ENCODE measurements around the gene CRB2.

CRB2 gene

GRCh38 chr9:123417289-123418051 lies 61.5 kb downstream of the CRB2 start:
- no peaks in the 10 kb centered on the region for H3K4me1 Mint-ChIP-seq (ENCODE audit: low read depth)
- no peaks in the 10 kb centered on the region for H3K9me3 Mint-ChIP-seq
- H3K4me3 Mint-ChIP-seq = no peak overlapping the region
- no peak overlapping the region for H3K27ac Mint-ChIP-seq
- no peaks in the 10 kb centered on the region for H3K27me3 Mint-ChIP-seq (ENCODE audit: low read depth)
- no peaks in the 10 kb centered on the region for H3K36me3 Mint-ChIP-seq (ENCODE audit: low read depth)

GRCh38 chr9:123418052-123418430 lies 62.0 kb downstream of the CRB2 start:
- H3K36me3 Mint-ChIP-seq (ENCODE audit: low read depth) = no peaks in the 10 kb centered on the region
- no peaks in the 10 kb centered on the region for H3K9me3 Mint-ChIP-seq
- no peak overlapping the region for H3K27ac Mint-ChIP-seq
- no peaks in the 10 kb centered on the region for H3K4me1 Mint-ChIP-seq (ENCODE audit: low read depth)
- no peak overlapping the region for H3K4me3 Mint-ChIP-seq
- no peaks in the 10 kb centered on the region for H3K27me3 Mint-ChIP-seq (ENCODE audit: low read depth)

GRCh38 chr9:123418506-123418905 lies 62.5 kb downstream of the CRB2 start:
- Mint-ChIP-seq H3K9me3 (no peaks in the 10 kb centered on the region), H3K27me3 (ENCODE audit: low read depth) (no peaks in the 10 kb centered on the region), H3K27ac (no peak overlapping the region), H3K4me3 (no peak overlapping the region), H3K4me1 (ENCODE audit: low read depth) (no peaks in the 10 kb centered on the region), H3K36me3 (ENCODE audit: low read depth) (no peaks in the 10 kb centered on the region)

GRCh38 chr9:123419091-123419490 lies 63.1 kb downstream of the CRB2 start:
- no peaks in the 10 kb centered on the region for H3K27me3 Mint-ChIP-seq (ENCODE audit: low read depth)
- no peaks in the 10 kb centered on the region for H3K36me3 Mint-ChIP-seq (ENCODE audit: low read depth)
- no peak overlapping the region for H3K4me3 Mint-ChIP-seq
- H3K27ac Mint-ChIP-seq = no peak overlapping the region
- H3K9me3 Mint-ChIP-seq = no peaks in the 10 kb centered on the region
- H3K4me1 Mint-ChIP-seq (ENCODE audit: low read depth) = no peaks in the 10 kb centered on the region

- Mint-ChIP-seq H3K27me3 (ENCODE audit: low read depth) (no peaks in the 10 kb centered on the region), H3K4me3 (no peak overlapping the region), H3K36me3 (ENCODE audit: low read depth) (no peaks in the 10 kb centered on the region), H3K4me1 (ENCODE audit: low read depth) (no peaks in the 10 kb centered on the region), H3K9me3 (no peaks in the 10 kb centered on the region), H3K27ac (no peak overlapping the region)
Measured at GRCh38 chr9:123419721-123420591, 64.0 kb downstream of the CRB2 start.

GRCh38 chr9:123420592-123421111 lies 64.7 kb downstream of the CRB2 start:
- no peaks in the 10 kb centered on the region for H3K36me3 Mint-ChIP-seq (ENCODE audit: low read depth)
- no peaks in the 10 kb centered on the region for H3K9me3 Mint-ChIP-seq
- H3K27ac Mint-ChIP-seq = no peak overlapping the region

GRCh38 chr9:123421186-123421585 lies 65.2 kb downstream of the CRB2 start:
- Mint-ChIP-seq H3K27me3 (ENCODE audit: low read depth) (no peaks in the 10 kb centered on the region), H3K27ac (no peak overlapping the region), H3K4me1 (ENCODE audit: low read depth) (no peaks in the 10 kb centered on the region), H3K36me3 (ENCODE audit: low read depth) (no peaks in the 10 kb centered on the region), H3K9me3 (no peaks in the 10 kb centered on the region), H3K4me3 (no peak overlapping the region)

More at GRCh38 chr9:123420592-123421111, 64.7 kb downstream of the CRB2 start:
- H3K4me1 Mint-ChIP-seq (ENCODE audit: low read depth) = no peaks in the 10 kb centered on the region
- H3K27me3 Mint-ChIP-seq (ENCODE audit: low read depth) = no peaks in the 10 kb centered on the region
- no peak overlapping the region for H3K4me3 Mint-ChIP-seq

- Mint-ChIP-seq H3K27me3 (ENCODE audit: low read depth) (no peaks in the 10 kb centered on the region), H3K27ac (no peak overlapping the region), H3K9me3 (no peaks in the 10 kb centered on the region), H3K36me3 (ENCODE audit: low read depth) (no peaks in the 10 kb centered on the region), H3K4me3 (no peak overlapping the region), H3K4me1 (ENCODE audit: low read depth) (no peaks in the 10 kb centered on the region)
Measured at GRCh38 chr9:123421801-123422455, 65.9 kb downstream of the CRB2 start.

- H3K27ac Mint-ChIP-seq = no peak overlapping the region
Measured at GRCh38 chr9:123422635-123423310, 66.8 kb downstream of the CRB2 start.

GRCh38 chr9:123423311-123423640 lies 67.3 kb downstream of the CRB2 start:
- Mint-ChIP-seq H3K27me3 (ENCODE audit: low read depth) (no peaks in the 10 kb centered on the region), H3K27ac (no peak overlapping the region), H3K4me3 (no peak overlapping the region), H3K36me3 (ENCODE audit: low read depth) (no peaks in the 10 kb centered on the region), H3K4me1 (ENCODE audit: low read depth) (no peaks in the 10 kb centered on the region), H3K9me3 (no peaks in the 10 kb centered on the region)

More at GRCh38 chr9:123422635-123423310, 66.8 kb downstream of the CRB2 start:
- no peaks in the 10 kb centered on the region for H3K27me3 Mint-ChIP-seq (ENCODE audit: low read depth)
- no peaks in the 10 kb centered on the region for H3K9me3 Mint-ChIP-seq
- H3K36me3 Mint-ChIP-seq (ENCODE audit: low read depth) = no peaks in the 10 kb centered on the region
- no peak overlapping the region for H3K4me3 Mint-ChIP-seq
- no peaks in the 10 kb centered on the region for H3K4me1 Mint-ChIP-seq (ENCODE audit: low read depth)

- H3K4me3 Mint-ChIP-seq = no peak overlapping the region
- H3K9me3 Mint-ChIP-seq = no peaks in the 10 kb centered on the region
- H3K27me3 Mint-ChIP-seq (ENCODE audit: low read depth) = no peaks in the 10 kb centered on the region
- no peaks in the 10 kb centered on the region for H3K36me3 Mint-ChIP-seq (ENCODE audit: low read depth)
- H3K4me1 Mint-ChIP-seq (ENCODE audit: low read depth) = no peaks in the 10 kb centered on the region
- H3K27ac Mint-ChIP-seq = no peak overlapping the region
Measured at GRCh38 chr9:123424131-123424530, 68.1 kb downstream of the CRB2 start.

GRCh38 chr9:123424552-123425225 lies 68.7 kb downstream of the CRB2 start:
- Mint-ChIP-seq H3K27ac (no peak overlapping the region), H3K4me1 (ENCODE audit: low read depth) (no peaks in the 10 kb centered on the region), H3K9me3 (no peaks in the 10 kb centered on the region), H3K27me3 (ENCODE audit: low read depth) (no peaks in the 10 kb centered on the region), H3K36me3 (ENCODE audit: low read depth) (no peaks in the 10 kb centered on the region), H3K4me3 (no peak overlapping the region)

GRCh38 chr9:123425261-123425821 lies 69.3 kb downstream of the CRB2 start:
- Mint-ChIP-seq H3K36me3 (ENCODE audit: low read depth) (no peaks in the 10 kb centered on the region), H3K4me3 (no peak overlapping the region), H3K27ac (no peak overlapping the region), H3K27me3 (ENCODE audit: low read depth) (no peaks in the 10 kb centered on the region), H3K9me3 (no peaks in the 10 kb centered on the region), H3K4me1 (ENCODE audit: low read depth) (no peaks in the 10 kb centered on the region)
